Prostate gland (tissue), 2 donors: ENCODE data around the gene MSH6.

Experiments
- CTCF ChIP-seq, 4 experiments: fragments of 200-600 bp in 2 of 4; fragments of 450-650 bp in 2 of 4; sonication (generic) in 2 of 4; IDR thresholded peaks; 1 replicate in 3 of 4; 2 replicates in 1 of 4; pipeline ENCODE4 v1.5.1; 2016 to 2019; ENCODE audit warnings: antibody characterized with exemption in 4 of 4, mild to moderate bottlenecking in 2 of 4, moderate library complexity in 2 of 4
- POLR2A ChIP-seq: fragments of 450-650 bp; IDR thresholded peaks from one replicate; pipeline ENCODE4 v1.6.1; 2016; ENCODE audit warnings: antibody characterized with exemption, mild to moderate bottlenecking

DNA sequence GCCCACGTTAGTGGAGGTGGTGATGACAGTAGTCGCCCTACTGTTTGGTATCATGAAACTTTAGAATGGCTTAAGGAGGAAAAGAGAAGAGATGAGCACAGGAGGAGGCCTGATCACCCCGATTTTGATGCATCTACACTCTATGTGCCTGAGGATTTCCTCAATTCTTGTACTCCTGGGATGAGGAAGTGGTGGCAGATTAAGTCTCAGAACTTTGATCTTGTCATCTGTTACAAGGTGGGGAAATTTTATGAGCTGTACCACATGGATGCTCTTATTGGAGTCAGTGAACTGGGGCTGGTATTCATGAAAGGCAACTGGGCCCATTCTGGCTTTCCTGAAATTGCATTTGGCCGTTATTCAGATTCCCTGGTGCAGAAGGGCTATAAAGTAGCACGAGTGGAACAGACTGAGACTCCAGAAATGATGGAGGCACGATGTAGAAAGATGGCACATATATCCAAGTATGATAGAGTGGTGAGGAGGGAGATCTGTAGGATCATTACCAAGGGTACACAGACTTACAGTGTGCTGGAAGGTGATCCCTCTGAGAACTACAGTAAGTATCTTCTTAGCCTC lies 16.2 kb downstream of the MSH6 start:
- no peak for TF ChIP-seq POLR2A
- no peak for TF ChIP-seq CTCF (IDR thresholded peaks at IDR 0.05)
